ENCODE data around the gene CEACAM1. TPM values are rescaled to one million over a fixed set of nuclear protein-coding genes. Genes with fewer than 3 reads are reported as not detected.
"Not testable (repeated sequence)": the region's sequence is repeated elsewhere in the genome, so short reads cannot be mapped to it uniquely, and the experiment has no call there.

CEACAM1 gene
- total RNA-seq, 1 experiment from 2014 or later = 0.95 TPM

DNA sequence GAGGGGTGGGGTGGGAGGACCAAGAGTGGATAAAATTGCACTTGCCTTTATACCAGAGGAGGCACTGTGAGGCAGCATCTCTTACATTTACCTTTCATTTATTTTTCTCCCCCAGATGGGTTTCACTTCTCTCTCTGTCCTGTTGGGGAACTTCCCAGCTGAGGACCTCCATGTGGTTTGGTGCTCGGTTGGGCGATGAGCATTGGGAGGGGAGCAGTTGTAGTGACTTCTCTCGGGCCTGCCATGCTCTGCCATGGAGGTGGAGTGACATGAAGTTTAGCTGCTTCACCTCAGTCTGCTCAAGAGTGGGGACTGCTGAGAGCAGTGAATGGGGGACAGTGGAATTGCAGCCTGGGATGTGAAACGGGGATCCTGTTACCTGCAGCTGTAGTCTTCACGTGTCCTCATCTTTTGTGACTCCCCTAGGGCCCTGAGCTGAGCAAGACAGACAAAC lies 62.4 kb downstream of the CEACAM1 start:
- no peak for TF ChIP-seq EZH2 (IDR thresholded peaks at IDR 0.05; ENCODE audit: low read length, unreplicated experiment)
- TF ChIP-seq EZH2phosphoT487 (IDR thresholded peaks at IDR 0.05; ENCODE audit: borderline replicate concordance, low read length) = no peak
- TF ChIP-seq, protein P1, sequence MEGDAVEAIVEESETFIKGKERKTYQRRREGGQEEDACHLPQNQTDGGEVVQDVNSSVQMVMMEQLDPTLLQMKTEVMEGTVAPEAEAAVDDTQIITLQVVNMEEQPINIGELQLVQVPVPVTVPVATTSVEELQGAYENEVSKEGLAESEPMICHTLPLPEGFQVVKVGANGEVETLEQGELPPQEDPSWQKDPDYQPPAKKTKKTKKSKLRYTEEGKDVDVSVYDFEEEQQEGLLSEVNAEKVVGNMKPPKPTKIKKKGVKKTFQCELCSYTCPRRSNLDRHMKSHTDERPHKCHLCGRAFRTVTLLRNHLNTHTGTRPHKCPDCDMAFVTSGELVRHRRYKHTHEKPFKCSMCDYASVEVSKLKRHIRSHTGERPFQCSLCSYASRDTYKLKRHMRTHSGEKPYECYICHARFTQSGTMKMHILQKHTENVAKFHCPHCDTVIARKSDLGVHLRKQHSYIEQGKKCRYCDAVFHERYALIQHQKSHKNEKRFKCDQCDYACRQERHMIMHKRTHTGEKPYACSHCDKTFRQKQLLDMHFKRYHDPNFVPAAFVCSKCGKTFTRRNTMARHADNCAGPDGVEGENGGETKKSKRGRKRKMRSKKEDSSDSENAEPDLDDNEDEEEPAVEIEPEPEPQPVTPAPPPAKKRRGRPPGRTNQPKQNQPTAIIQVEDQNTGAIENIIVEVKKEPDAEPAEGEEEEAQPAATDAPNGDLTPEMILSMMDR (conservative IDR thresholded peaks at IDR 0.05; ENCODE audit: low read depth, low read length) = no peak
- H3K9me2 ChIP-seq (replicated peaks; ENCODE audit: low read length) = no peaks in the 10 kb centered on the region
- H3K36me3 ChIP-seq (ENCODE audit: low read depth, low read length) = no peaks in the 10 kb centered on the region
- H3F3A ChIP-seq (ENCODE audit: low read length, unreplicated experiment) = no peaks in the 10 kb centered on the region
- H3K9me3 ChIP-seq (ENCODE audit: low read length) = no peaks in the 10 kb centered on the region
- H3K27me3 ChIP-seq (ENCODE audit: low read length) = no peaks in the 10 kb centered on the region
- H3K9ac ChIP-seq (ENCODE audit: low read length) = no peak overlapping the region
- no peak overlapping the region for H2AFZ ChIP-seq (ENCODE audit: low read length)
- no peaks in the 10 kb centered on the region for H4K20me1 ChIP-seq (ENCODE audit: low read length)
- no peak for ATAC-seq
- intact Hi-C loops (cut with micrococcal nuclease) = no loop called here
- no peak for DNase-seq
- H3K79me2 ChIP-seq (ENCODE audit: low read length) = no peaks in the 10 kb centered on the region
- H3K4me1 ChIP-seq (ENCODE audit: insufficient read depth, low read length) = peaks cover 10% of the 10 kb centered on the region
- BruUV-seq (replicated peaks) = no TSS peak
- ChIA-PET CTCF (no interaction called here), POLR2A (ENCODE audit: unreplicated experiment) (no interaction called here)
- no peak overlapping the region for H3K27ac ChIP-seq (ENCODE audit: low read length)
- H3K4me3 ChIP-seq (ENCODE audit: low read length) = no peak overlapping the region
- no peak overlapping the region for H3K4me2 ChIP-seq (ENCODE audit: low read length)

DNA sequence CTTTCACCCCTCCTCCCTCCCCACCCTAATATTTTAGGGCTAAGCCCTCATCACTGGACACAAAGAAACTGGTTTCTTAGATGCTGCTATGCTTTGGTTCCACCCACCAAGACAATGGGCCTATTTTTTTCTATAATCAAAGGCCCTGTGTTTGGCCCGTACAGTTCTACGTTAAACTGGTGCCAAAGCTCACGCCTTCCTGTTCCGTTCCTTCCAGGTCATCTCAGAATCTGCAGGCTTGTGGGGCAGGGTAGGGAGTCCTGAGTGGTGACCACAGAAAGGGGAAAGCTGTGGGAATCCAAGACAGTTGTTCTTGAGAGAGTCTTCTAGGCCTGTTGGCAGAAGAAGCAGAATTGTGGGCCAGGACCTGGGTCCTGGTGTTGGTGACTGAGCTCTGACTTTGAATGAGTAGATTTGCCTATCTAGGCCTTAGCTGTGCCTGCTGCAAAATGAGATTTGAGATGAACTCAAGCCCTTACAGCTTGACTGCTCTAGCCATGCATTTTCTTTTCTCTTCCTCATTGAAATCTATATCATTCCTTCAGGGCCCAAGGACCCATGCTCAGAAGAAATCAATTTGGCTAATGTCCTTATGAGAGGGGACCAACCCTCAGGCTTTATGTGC lies 66.5 kb downstream of the CEACAM1 start:
- H4K20me1 ChIP-seq (ENCODE audit: low read length) = no peaks in the 10 kb centered on the region
- no peaks in the 10 kb centered on the region for H3K9me3 ChIP-seq (ENCODE audit: low read length)
- ChIA-PET CTCF (no interaction called here), POLR2A (ENCODE audit: unreplicated experiment) (no interaction called here)
- intact Hi-C loops (cut with micrococcal nuclease) = no loop called here
- no peak overlapping the region for H3K9ac ChIP-seq (ENCODE audit: low read length)
- no peaks in the 10 kb centered on the region for H3K4me1 ChIP-seq (ENCODE audit: insufficient read depth, low read length)
- no peaks in the 10 kb centered on the region for H3K9me2 ChIP-seq (replicated peaks; ENCODE audit: low read length)
- BruUV-seq (replicated peaks) = no TSS peak
- H3K4me2 ChIP-seq (ENCODE audit: low read length) = no peak overlapping the region
- H3K4me3 ChIP-seq (ENCODE audit: low read length) = no peak overlapping the region
- DNase-seq = no peak
- H3K27ac ChIP-seq (ENCODE audit: low read length) = no peak overlapping the region
- TF ChIP-seq, protein P1 (conservative IDR thresholded peaks at IDR 0.05; ENCODE audit: low read depth, low read length) = no peak
- no peak for TF ChIP-seq EZH2phosphoT487 (IDR thresholded peaks at IDR 0.05; ENCODE audit: borderline replicate concordance, low read length)
- no peak for TF ChIP-seq EZH2 (IDR thresholded peaks at IDR 0.05; ENCODE audit: low read length, unreplicated experiment)
- no peaks in the 10 kb centered on the region for H3K36me3 ChIP-seq (ENCODE audit: low read depth, low read length)
- no peaks in the 10 kb centered on the region for H3K27me3 ChIP-seq (ENCODE audit: low read length)
- no peaks in the 10 kb centered on the region for H3K79me2 ChIP-seq (ENCODE audit: low read length)
- ATAC-seq = no peak
- no peaks in the 10 kb centered on the region for H3F3A ChIP-seq (ENCODE audit: low read length, unreplicated experiment)
- H2AFZ ChIP-seq (ENCODE audit: low read length) = no peak overlapping the region

- DNase-seq; H3K4me2 ChIP-seq (ENCODE audit: low read length); H3K9me2 ChIP-seq (replicated peaks; ENCODE audit: low read length); H3K79me2 ChIP-seq (ENCODE audit: low read length); H3F3A ChIP-seq (ENCODE audit: low read length, unreplicated experiment); H3K4me3 ChIP-seq (ENCODE audit: low read length); H3K27ac ChIP-seq (ENCODE audit: low read length); ATAC-seq; H2AFZ ChIP-seq (ENCODE audit: low read length); H3K9ac ChIP-seq (ENCODE audit: low read length); H4K20me1 ChIP-seq (ENCODE audit: low read length); POLR2A ChIA-PET (ENCODE audit: unreplicated experiment); BruUV-seq (replicated peaks); H3K36me3 ChIP-seq (ENCODE audit: low read depth, low read length); H3K27me3 ChIP-seq (ENCODE audit: low read length); intact Hi-C loops (cut with micrococcal nuclease); CTCF ChIA-PET; H3K9me3 ChIP-seq (ENCODE audit: low read length); H3K4me1 ChIP-seq (ENCODE audit: insufficient read depth, low read length): not testable (repeated sequence)
Measured at GRCh38 chr19:42461231-42461630, 67.0 kb downstream of the CEACAM1 start.
